Measurements from ENCODE around the gene MID1IP1. TPM values are rescaled to one million over a fixed set of nuclear protein-coding genes. Genes with fewer than 3 reads are reported as not detected.

MID1IP1 gene
- total RNA-seq, 4 donors from 2014 or later = 22.3 to 29.9 (median 27.8) TPM

DNA sequence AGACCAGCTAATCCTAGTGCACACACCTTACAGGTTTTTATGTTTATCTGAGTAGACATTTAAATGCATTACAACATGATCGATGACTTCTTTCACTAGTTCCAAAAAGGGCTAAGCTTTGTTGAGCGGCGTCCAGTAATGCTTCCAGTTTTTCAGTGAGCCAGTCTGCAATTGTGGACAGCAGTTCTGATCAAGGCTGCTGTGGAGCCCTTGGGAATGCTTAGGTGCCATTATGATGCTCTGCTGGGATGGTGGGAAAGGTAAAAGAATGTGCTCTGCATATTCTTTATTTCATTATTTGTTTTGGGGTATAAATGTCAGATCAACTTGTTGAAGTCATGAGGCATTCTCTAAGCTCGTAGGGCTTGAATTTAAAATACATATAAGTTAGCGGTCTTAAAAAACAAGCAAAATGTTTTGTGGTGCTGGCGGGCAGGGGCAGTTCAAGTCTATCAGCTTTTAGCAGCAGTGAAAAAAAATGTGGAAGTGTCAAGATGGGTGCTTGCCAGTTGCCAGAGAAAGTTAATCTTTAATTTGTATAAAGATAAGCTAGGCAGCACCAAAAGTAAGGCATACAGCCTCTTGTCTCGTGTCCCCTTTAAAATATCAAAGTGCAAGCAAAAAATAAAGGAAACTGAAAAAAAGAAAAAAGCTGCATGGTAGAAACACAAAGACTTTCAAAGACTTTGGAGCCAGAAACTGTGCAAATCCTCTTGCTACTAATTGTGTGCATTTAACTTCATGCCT lies 5.8 kb downstream of the MID1IP1 start:
- no peaks in the 10 kb centered on the region for H3K9me3 ChIP-seq
- TF ChIP-seq POLR2A (IDR thresholded peaks at IDR 0.05) (no peak), CTCF (IDR thresholded peaks at IDR 0.05) (no peak)
- H3K27ac ChIP-seq = peak overlapping the region in 3 of 4 donors; percentile 12 to 96 (median 92)
- no peaks in the 10 kb centered on the region for H3K36me3 ChIP-seq
- no peaks in the 10 kb centered on the region for H3K27me3 ChIP-seq
- DNase-seq = no peak
- H3K4me3 ChIP-seq = peak overlapping the region in 2 of 4 donors; percentile 59 to 85
- H3K4me1 ChIP-seq = peaks cover 0 to 6% (median 0%) of the 10 kb centered on the region in 4 donors

DNA sequence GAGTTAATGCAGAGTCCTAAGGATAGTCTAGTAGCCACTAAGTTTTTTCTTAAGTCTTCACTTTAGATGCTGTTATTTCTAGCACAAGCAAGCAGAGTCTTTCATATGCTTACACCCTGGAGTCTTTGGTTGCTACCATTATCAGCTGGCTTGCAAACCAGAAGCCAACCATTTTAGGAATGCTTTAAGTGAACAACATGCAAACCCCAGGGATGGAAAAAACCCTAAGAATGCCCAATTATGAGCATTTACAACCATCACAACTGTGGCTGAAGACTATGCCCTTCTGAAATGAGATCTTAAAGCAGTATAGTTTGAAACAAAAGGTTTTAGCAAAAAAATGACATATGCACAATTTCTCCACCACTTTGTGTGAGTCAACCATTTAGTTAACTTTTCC lies 6.6 kb downstream of the MID1IP1 start:
- Histone ChIP-seq H3K27me3 (no peaks in the 10 kb centered on the region), H3K4me3 (no peak overlapping the region), H3K36me3 (no peaks in the 10 kb centered on the region), H3K9me3 (no peaks in the 10 kb centered on the region), H3K4me1 (peaks cover 0 to 3% (median 0%) of the 10 kb centered on the region in 4 donors), H3K27ac (no peak overlapping the region)
- no peak for DNase-seq
- TF ChIP-seq CTCF (IDR thresholded peaks at IDR 0.05) = no peak
- TF ChIP-seq POLR2A (IDR thresholded peaks at IDR 0.05) = no peak

- H3K36me3 ChIP-seq = no peaks in the 10 kb centered on the region
- H3K9me3 ChIP-seq = no peaks in the 10 kb centered on the region
- no peak for DNase-seq
- no peak for TF ChIP-seq POLR2A (IDR thresholded peaks at IDR 0.05)
- TF ChIP-seq CTCF (IDR thresholded peaks at IDR 0.05) = no peak
- peaks cover 0 to 2% (median 0%) of the 10 kb centered on the region in 4 donors for H3K4me1 ChIP-seq
- H3K27me3 ChIP-seq = no peaks in the 10 kb centered on the region
- H3K4me3 ChIP-seq = no peak overlapping the region
- peak overlapping the region in 1 of 4 donors; percentile 25 for H3K27ac ChIP-seq
Measured at GRCh38 chrX:38811515-38812243, 10.4 kb downstream of the MID1IP1 start.

- DNase-seq = peak in 1 of 3 donors; percentile 47
- no peaks in the 10 kb centered on the region for H3K27me3 ChIP-seq
- H3K27ac ChIP-seq = peak overlapping the region in 2 of 4 donors; percentile 22 to 62
- no peaks in the 10 kb centered on the region for H3K36me3 ChIP-seq
- TF ChIP-seq POLR2A (IDR thresholded peaks at IDR 0.05) = no peak
- no peak for TF ChIP-seq CTCF (IDR thresholded peaks at IDR 0.05)
- peaks cover 0 to 13% (median 0%) of the 10 kb centered on the region in 4 donors for H3K4me1 ChIP-seq
- no peaks in the 10 kb centered on the region for H3K9me3 ChIP-seq
- no peak overlapping the region for H3K4me3 ChIP-seq
Measured at GRCh38 chrX:38816155-38816554, 14.9 kb downstream of the MID1IP1 start.

- Histone ChIP-seq H3K27ac (peak overlapping the region in 3 of 4 donors; percentile 28 to 62 (median 52)), H3K4me1 (peaks cover 0 to 13% (median 0%) of the 10 kb centered on the region in 4 donors), H3K4me3 (no peak overlapping the region), H3K36me3 (no peaks in the 10 kb centered on the region), H3K27me3 (no peaks in the 10 kb centered on the region), H3K9me3 (no peaks in the 10 kb centered on the region)
- DNase-seq = peak in 2 of 3 donors; percentile 51 to 63
- TF ChIP-seq CTCF (IDR thresholded peaks at IDR 0.05) (no peak), POLR2A (IDR thresholded peaks at IDR 0.05) (no peak)
Measured at GRCh38 chrX:38817004-38817703, 15.9 kb downstream of the MID1IP1 start.
